Measurements from ENCODE around the gene GPC5. TPM values are rescaled to one million over a fixed set of nuclear protein-coding genes. Genes with fewer than 3 reads are reported as not detected.

The GPC5 gene
- total and polyA plus RNA-seq, 9 of the 15 experiments (the other 6 are each of a cell fraction or from before 2014, with no cell fraction given), result 0.18 to 0.27 TPM; not detected in 7

DNA sequence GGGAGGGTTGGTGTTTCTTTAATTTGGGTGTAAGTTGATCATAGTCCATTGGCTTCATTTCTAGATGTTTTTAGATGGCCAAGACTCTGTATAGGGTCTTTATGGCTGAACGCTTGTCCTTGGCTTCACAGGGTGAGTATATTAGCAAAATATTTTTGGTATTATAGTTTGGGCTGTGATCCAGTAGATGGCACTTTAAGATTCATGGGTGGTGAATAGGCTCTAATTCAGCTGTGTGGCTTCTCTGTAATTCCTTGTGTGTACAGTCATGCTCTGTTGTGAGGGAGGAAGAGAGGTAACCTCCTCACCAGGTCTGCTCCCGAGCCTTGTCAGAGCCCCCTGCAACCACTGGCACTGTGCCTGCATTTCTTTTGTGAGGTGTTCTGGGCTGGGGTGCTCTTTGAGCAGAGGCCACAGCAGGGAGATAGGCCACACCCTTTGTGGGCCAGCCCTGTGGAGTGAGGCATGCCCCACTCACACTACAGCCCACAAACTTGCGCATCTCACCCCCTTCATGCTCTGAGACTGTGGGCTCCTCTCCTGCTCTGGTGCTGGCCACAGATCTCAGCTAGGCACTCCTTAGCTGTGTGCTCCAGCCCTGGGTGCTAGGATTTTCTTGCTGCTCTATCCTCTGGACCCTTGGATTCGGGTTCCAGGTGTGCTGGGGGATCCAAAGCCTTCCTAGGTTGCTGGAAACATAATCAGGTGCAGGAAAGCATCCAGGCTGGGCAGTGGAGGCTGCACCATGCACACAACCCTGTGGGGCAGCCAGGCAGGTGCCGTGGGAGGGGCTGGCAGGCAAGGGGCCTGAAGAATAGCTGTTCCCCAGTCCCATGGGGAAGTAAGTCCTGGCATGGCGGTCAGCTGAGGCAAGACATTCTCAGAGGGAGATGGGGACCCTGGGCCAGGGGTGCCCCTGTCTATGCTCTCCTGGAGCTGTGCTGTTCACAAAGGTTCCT is 193.9 kb downstream of the GPC5 start (continued):
- TF ChIP-seq, protein P1, sequence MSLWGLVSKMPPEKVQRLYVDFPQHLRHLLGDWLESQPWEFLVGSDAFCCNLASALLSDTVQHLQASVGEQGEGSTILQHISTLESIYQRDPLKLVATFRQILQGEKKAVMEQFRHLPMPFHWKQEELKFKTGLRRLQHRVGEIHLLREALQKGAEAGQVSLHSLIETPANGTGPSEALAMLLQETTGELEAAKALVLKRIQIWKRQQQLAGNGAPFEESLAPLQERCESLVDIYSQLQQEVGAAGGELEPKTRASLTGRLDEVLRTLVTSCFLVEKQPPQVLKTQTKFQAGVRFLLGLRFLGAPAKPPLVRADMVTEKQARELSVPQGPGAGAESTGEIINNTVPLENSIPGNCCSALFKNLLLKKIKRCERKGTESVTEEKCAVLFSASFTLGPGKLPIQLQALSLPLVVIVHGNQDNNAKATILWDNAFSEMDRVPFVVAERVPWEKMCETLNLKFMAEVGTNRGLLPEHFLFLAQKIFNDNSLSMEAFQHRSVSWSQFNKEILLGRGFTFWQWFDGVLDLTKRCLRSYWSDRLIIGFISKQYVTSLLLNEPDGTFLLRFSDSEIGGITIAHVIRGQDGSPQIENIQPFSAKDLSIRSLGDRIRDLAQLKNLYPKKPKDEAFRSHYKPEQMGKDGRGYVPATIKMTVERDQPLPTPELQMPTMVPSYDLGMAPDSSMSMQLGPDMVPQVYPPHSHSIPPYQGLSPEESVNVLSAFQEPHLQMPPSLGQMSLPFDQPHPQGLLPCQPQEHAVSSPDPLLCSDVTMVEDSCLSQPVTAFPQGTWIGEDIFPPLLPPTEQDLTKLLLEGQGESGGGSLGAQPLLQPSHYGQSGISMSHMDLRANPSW (CRISPR knock-in tag; IDR thresholded peaks at IDR 0.05), result no peak
- TF ChIP-seq, protein P2, sequence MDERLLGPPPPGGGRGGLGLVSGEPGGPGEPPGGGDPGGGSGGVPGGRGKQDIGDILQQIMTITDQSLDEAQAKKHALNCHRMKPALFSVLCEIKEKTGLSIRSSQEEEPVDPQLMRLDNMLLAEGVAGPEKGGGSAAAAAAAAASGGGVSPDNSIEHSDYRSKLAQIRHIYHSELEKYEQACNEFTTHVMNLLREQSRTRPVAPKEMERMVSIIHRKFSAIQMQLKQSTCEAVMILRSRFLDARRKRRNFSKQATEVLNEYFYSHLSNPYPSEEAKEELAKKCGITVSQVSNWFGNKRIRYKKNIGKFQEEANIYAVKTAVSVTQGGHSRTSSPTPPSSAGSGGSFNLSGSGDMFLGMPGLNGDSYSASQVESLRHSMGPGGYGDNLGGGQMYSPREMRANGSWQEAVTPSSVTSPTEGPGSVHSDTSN (CRISPR knock-in tag; IDR thresholded peaks at IDR 0.05; ENCODE audit: low read depth), result 0 out of 2 replicates have a peak, but pooled peaks have one; percentile 17
- TF ChIP-seq, protein P2 (tag; conservative IDR thresholded peaks at IDR 0.05; ENCODE audit: low read depth), result no peak
- TF ChIP-seq, protein P3, sequence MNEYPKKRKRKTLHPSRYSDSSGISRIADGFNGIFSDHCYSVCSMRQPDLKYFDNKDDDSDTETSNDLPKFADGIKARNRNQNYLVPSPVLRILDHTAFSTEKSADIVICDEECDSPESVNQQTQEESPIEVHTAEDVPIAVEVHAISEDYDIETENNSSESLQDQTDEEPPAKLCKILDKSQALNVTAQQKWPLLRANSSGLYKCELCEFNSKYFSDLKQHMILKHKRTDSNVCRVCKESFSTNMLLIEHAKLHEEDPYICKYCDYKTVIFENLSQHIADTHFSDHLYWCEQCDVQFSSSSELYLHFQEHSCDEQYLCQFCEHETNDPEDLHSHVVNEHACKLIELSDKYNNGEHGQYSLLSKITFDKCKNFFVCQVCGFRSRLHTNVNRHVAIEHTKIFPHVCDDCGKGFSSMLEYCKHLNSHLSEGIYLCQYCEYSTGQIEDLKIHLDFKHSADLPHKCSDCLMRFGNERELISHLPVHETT (CRISPR knock-in tag; conservative IDR thresholded peaks at IDR 0.05 in 1 of 2, IDR thresholded peaks at IDR 0.05 in 1 of 2), result peak in 1 of 2 experiments; percentile 77; a peak in 1 of 4 replicates
- TF ChIP-seq, protein P4, sequence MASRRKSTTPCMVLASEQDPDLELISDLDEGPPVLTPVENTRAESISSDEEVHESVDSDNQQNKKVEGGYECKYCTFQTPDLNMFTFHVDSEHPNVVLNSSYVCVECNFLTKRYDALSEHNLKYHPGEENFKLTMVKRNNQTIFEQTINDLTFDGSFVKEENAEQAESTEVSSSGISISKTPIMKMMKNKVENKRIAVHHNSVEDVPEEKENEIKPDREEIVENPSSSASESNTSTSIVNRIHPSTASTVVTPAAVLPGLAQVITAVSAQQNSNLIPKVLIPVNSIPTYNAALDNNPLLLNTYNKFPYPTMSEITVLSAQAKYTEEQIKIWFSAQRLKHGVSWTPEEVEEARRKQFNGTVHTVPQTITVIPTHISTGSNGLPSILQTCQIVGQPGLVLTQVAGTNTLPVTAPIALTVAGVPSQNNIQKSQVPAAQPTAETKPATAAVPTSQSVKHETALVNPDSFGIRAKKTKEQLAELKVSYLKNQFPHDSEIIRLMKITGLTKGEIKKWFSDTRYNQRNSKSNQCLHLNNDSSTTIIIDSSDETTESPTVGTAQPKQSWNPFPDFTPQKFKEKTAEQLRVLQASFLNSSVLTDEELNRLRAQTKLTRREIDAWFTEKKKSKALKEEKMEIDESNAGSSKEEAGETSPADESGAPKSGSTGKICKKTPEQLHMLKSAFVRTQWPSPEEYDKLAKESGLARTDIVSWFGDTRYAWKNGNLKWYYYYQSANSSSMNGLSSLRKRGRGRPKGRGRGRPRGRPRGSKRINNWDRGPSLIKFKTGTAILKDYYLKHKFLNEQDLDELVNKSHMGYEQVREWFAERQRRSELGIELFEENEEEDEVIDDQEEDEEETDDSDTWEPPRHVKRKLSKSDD (conservative IDR thresholded peaks at IDR 0.05; ENCODE audit: low read length), result no peak
- TF ChIP-seq KDM4B (IDR thresholded peaks at IDR 0.05; ENCODE audit: borderline replicate concordance in 2 of 2, low read depth in 1 of 2), result no peak
- no peak for TF ChIP-seq HIVEP1 (CRISPR knock-in tag; IDR thresholded peaks at IDR 0.05)
- TF ChIP-seq, protein P5, sequence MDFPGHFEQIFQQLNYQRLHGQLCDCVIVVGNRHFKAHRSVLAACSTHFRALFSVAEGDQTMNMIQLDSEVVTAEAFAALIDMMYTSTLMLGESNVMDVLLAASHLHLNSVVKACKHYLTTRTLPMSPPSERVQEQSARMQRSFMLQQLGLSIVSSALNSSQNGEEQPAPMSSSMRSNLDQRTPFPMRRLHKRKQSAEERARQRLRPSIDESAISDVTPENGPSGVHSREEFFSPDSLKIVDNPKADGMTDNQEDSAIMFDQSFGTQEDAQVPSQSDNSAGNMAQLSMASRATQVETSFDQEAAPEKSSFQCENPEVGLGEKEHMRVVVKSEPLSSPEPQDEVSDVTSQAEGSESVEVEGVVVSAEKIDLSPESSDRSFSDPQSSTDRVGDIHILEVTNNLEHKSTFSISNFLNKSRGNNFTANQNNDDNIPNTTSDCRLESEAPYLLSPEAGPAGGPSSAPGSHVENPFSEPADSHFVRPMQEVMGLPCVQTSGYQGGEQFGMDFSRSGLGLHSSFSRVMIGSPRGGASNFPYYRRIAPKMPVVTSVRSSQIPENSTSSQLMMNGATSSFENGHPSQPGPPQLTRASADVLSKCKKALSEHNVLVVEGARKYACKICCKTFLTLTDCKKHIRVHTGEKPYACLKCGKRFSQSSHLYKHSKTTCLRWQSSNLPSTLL (IDR thresholded peaks at IDR 0.05), result no peak
- no peak for TF ChIP-seq CHD4 (IDR thresholded peaks at IDR 0.05; ENCODE audit: insufficient read depth, insufficient replicate concordance, low read depth, low read length, poor library complexity, severe bottlenecking)
- no peak for TF ChIP-seq SNRNP70 (optimal IDR thresholded peaks at IDR 0.05; ENCODE audit: low read depth, low read length)
- 0 out of 2 replicates have a peak, but pooled peaks have one; percentile 75 for TF ChIP-seq IRF2 (CRISPR knock-in tag; IDR thresholded peaks at IDR 0.05)
- no peak for TF ChIP-seq MXI1 (IDR thresholded peaks at IDR 0.05; ENCODE audit: low read depth, low read length)
